CD4-positive, alpha-beta T cell treated with Interleukin-12 subunit alpha and Interleukin-12 subunit beta, for 1 hour (primary cell): ENCODE results near the gene CALB2.

Source experiments
- DNase-seq: peaks from one replicate; pipeline ENCODE4 v3.0.0-alpha.2; 2020

The CALB2 gene

GRCh38 chr16:71428883-71429282 lies 70.4 kb downstream of the CALB2 start:
- DNase-seq, result no peak

GRCh38 chr16:71429581-71429980 lies 71.1 kb downstream of the CALB2 start:
- no peak for DNase-seq

DNA sequence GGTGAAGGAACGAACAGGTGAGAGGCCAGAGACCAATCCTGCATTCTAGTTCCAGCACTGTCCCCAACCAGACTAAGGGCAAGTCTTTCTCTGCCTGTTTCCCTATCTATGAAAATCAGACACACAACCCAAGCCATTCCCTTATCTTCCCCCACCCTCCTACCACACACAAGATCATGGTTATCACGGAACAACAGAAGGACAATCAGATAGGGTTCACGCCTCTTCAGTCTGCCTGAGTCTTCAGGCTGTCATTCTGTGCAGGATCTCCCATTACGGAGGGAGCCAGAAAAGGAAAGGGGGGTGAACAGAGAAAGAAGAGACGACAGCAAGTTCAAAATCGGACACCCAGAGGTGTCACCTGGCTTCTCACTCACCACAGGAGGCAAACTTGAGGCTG lies 72.2 kb downstream of the CALB2 start:
- no peak for DNase-seq

- no peak for DNase-seq
Observed at GRCh38 chr16:71431176-71431575, 72.7 kb downstream of the CALB2 start.

- DNase-seq, result no peak
Observed at GRCh38 chr16:71431991-71432390, 73.5 kb downstream of the CALB2 start.

- DNase-seq, result no peak
Observed at GRCh38 chr16:71432906-71433305, 74.4 kb downstream of the CALB2 start.

- DNase-seq, result no peak
Observed at GRCh38 chr16:71436473-71436872, 78.0 kb downstream of the CALB2 start.

GRCh38 chr16:71439523-71439922 lies 81.0 kb downstream of the CALB2 start:
- no peak for DNase-seq
